Immature natural killer cell (primary cell): ENCODE data around the gene ARFIP1. TPM values are rescaled to one million over a fixed set of nuclear protein-coding genes. Genes with fewer than 3 reads are reported as not detected.

ENCODE experiments used
- DNase-seq, 3 donors: peaks; one replicate each; pipeline ENCODE4 v3.0.0; 2022; ENCODE audit warnings: mixed read lengths in 1 of 3
- H3K27ac Mint-ChIP-seq, 6 donors: one replicate each; pipeline ENCODE4 v1.8.0; 2020; ENCODE audit warnings: mixed read lengths in 6 of 6, mild to moderate bottlenecking in 5 of 6, inconsistent platforms in 4 of 6, moderate library complexity in 3 of 6
- H3K27me3 Mint-ChIP-seq, 3 donors: one replicate each; pipeline ENCODE4 v1.8.0; 2020 to 2021; ENCODE audit warnings: low read depth in 3 of 3, mild to moderate bottlenecking in 3 of 3, mixed read lengths in 3 of 3, moderate library complexity in 3 of 3, inconsistent platforms in 1 of 3
- H3K36me3 Mint-ChIP-seq, 3 donors: one replicate each; pipeline ENCODE4 v1.8.0; 2020; ENCODE audit warnings: mixed read lengths in 3 of 3, inconsistent platforms in 2 of 3, mild to moderate bottlenecking in 2 of 3
- H3K4me1 Mint-ChIP-seq, 2 donors: one replicate each; pipeline ENCODE4 v1.8.0; 2020; ENCODE audit warnings: inconsistent platforms in 2 of 2, mild to moderate bottlenecking in 2 of 2, mixed read lengths in 2 of 2, moderate library complexity in 1 of 2
- H3K4me3 Mint-ChIP-seq, 5 donors: one replicate each; pipeline ENCODE4 v1.8.0; 2020; ENCODE audit warnings: mild to moderate bottlenecking in 5 of 5, mixed read lengths in 5 of 5, inconsistent platforms in 3 of 5, moderate library complexity in 3 of 5
- H3K9me3 Mint-ChIP-seq, 6 donors: one replicate each; pipeline ENCODE4 v1.8.0; 2020; ENCODE audit warnings: mild to moderate bottlenecking in 6 of 6, mixed read lengths in 6 of 6, inconsistent platforms in 4 of 6, moderate library complexity in 3 of 6
- polyA plus RNA-seq, 3 donors: library from polyadenylated mRNA; unstranded; fragments of 300-500 nt; fragmentation: Illumina TruSeq; gene quantifications; one replicate each; pipeline ENCODE4 v1.2.3, GENCODE V29; 2021

The ARFIP1 gene
- polyA plus RNA-seq, 3 donors from 2014 or later: 23.2 to 31.0 (median 25.6) TPM

DNA sequence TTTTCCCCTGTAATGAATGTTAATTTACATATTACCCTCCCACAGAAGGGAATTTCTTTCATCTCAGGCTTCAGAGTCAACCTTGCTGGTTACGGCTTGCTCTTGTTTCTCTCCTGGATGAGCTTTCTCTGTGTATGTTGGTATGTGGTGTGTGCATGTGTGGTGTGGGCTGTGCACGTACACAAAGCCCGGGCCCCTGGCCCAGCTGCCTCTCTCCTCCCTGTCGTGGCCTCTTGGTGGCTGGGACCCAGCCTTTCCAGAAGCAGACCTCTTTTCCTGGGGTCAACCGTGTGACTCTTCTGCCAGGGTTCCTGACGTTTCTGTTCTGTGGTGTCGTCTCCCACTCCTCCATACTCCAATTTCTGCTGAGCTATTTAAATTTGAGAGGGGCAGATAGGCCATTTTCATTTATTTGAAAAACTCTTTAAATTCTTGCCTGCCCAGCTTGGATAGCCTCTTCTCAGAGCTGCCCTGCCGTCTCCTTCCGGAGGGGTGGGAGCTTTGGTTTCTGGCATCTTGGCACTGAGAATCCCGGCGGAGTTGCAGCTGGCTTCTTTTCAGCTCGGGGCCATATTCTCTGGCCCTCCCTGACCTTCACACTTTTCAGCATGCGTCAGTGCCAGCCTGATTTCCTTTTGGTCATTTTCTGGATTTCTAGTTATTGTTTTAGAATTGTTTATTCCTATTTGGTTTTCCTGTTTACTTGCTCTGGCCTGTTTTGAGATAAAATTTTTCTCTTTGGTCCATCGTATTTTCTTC lies 181.4 kb downstream of the ARFIP1 start:
- H3K27me3 Mint-ChIP-seq: peaks cover 0 to 1% (median 0%) of the 10 kb centered on the region in 3 donors
- H3K9me3 Mint-ChIP-seq: no peaks in the 10 kb centered on the region
- DNase-seq: no peak
- H3K4me1 Mint-ChIP-seq: peaks cover 34% of the 10 kb centered on the region in 2 donors
- no peak overlapping the region for H3K27ac Mint-ChIP-seq
- H3K4me3 Mint-ChIP-seq: no peak overlapping the region
- H3K36me3 Mint-ChIP-seq: peaks cover 0 to 5% (median 3%) of the 10 kb centered on the region in 3 donors

DNA sequence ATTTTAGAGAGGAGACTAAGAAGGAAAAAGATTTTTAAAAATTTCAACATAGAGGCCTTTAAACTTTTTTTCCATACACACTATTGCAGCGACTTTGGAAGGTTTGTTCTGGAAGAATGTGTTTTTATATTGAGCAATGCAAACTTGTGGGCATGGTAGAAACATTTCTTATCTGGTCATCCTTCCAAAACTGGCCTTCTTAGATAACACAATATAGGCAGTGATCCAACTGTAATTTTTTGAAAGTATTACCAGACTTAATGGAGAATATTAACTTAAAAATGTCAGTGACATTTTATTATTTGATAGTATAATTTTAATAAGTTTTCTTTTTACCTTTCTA lies 182.0 kb downstream of the ARFIP1 start:
- H3K4me3 Mint-ChIP-seq: no peak overlapping the region
- no peaks in the 10 kb centered on the region for H3K9me3 Mint-ChIP-seq
- peaks cover 28 to 29% of the 10 kb centered on the region in 2 donors for H3K4me1 Mint-ChIP-seq
- peaks cover 0 to 5% (median 3%) of the 10 kb centered on the region in 3 donors for H3K36me3 Mint-ChIP-seq
- peaks cover 0 to 1% (median 0%) of the 10 kb centered on the region in 3 donors for H3K27me3 Mint-ChIP-seq
- no peak overlapping the region for H3K27ac Mint-ChIP-seq
- DNase-seq: no peak

Other genes starting within 250 kb of the ARFIP1 start
- gene FBXW7, start 243.9 kb upstream of the ARFIP1 start, polyA plus RNA-seq: 10 to 100 TPM; 22.3 to 70.1 (median 59.4) TPM
- gene TMEM154, start 100.0 kb upstream of the ARFIP1 start, polyA plus RNA-seq: 1 to 10 TPM; 3.4 to 9.9 (median 5.0) TPM
- gene TIGD4, start 224 bp upstream of the ARFIP1 start, polyA plus RNA-seq: under 1 TPM in 1 of 3 donors, not detected in 2; 0.09 TPM
- gene FHDC1, start 156.4 kb downstream of the ARFIP1 start, polyA plus RNA-seq: not detected